Brain pericyte (primary cell): Measurements from ENCODE around the gene MAPK10.

ENCODE experiments used
- DNase-seq: peaks from one replicate; pipeline ENCODE4 v3.0.0-alpha.2; 2012; ENCODE audit warnings: low read depth, low spot score

Gene MAPK10

DNA sequence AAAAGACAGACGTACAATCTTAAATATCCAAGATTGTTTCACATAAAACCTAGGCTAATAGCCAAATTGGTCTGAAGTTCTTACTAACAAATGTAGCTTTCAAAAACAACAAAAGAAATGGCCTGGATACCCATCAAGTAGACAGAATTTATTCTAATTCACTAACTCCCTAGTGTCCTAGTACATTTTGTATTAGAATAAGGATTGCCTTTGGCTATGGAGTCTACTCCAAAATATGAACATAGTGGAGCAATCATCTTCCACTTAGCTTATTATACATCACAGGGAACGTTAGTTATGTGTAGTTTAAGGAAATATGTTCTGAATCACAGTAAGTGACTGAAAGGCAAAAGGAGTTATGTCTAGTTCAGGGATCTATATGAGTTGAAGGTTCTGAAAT lies 81.7 kb downstream of the MAPK10 start:
- DNase-seq, result no peak

DNA sequence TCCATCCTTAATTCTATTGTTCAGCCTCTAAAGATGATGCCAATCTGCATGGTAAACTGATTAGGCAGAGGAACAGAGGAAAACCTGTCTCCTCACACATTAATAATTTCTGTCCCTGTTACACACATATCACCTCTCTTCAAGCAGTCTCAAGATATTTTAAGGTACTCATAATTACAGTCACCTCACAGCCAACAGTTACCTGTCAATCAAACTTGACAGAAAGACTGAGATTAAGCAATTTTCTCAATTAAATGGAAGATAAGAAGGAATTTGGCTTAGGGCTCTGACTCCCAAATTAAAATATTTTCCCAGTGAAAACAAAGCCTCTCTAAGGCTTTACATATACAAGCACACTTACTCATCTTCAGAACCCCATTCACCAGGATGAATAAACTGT lies 85.2 kb downstream of the MAPK10 start:
- no peak for DNase-seq

DNA sequence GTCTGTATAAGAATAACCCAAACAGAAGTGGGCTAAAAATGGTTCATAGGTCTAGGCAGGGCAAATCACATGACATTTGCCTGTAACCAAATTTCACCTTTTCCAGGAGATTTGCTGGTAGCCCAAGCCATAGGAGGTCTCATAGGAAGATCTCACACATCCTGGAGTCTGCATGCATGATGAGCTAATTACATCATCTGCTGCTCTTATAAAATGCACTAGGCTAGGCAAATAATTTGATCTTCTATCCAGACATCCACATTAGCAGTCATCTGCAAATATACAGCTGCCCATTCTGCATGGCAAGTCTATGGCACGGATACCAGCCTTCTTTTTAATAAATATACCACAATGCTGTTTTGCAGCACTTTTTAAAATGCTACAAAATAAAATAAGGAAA lies 87.2 kb downstream of the MAPK10 start:
- DNase-seq, result no peak

DNA sequence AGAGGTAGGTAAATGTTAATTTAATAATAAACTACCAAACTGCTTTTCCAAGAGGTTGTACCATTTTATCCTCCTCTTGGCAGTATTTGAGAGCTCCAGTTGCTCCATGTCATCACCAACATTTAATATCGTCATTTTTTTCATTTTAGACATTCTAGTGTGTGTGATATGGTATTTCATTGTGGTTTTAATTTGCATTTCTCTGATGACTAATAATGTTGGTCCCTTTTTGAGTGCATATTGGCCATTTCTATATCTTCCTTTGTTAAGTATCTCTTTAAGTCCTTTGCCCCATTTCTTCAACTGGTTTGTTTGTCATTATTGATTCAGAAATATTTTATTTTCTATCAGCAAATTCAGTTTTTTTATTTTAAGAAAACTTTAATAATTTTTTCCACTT lies 88.8 kb downstream of the MAPK10 start:
- DNase-seq, result no peak

DNA sequence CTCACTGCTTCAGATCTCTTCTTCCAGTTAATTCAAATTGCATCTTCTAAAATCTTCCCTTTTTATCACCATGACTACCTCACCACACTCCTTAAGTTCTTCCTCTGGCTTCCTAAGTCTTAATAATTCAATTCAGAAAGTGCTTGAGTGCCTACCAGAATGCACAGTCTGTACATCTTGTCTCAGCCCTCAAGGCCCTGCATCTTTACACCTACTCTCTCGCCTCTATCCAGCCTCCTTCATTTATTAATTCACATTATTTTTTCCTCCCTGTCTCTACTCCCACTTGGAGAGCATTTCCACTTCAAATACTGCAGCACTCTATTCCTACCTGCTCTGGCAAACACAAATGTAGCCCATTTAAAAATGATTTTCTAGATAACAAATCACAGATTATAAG lies 90.5 kb downstream of the MAPK10 start:
- DNase-seq, result no peak

DNA sequence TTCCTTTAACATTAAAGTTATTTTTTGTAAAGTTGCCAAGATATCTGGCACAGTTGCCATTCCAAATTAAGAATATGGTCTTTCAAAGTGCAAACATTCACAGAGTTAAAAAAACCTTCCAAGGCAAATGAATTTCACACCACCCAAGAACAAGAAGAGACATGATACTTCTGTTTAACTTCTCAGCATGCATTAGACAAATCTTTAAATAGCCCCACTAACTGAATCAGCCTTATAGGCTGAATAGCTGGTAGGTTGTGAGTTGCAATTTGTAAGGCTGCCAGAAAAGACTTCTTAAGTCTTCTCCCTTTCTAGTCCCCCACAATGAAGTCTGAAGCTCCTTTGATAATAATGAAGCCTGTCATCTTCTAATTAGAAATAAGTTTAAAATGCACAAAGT lies 95.6 kb downstream of the MAPK10 start:
- DNase-seq, result no peak

DNA sequence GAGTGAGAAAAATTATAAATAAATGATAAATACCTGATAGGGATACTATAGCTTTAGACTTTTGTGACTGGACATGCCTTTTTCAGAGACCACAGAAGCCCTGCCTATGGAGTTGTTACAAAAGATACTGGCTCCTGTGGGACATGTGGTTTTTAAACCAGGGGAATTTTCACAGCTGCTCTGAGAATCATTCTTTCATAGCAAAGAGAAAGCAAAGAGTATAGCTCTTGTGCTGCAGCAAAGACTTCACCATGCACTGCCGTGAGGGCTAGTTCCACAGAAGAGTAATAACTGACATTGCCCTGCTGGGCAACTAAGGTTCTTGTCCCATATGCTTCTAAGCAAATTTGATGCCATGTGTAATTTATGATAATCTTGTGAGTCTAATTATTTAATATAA lies 98.2 kb downstream of the MAPK10 start:
- DNase-seq, result no peak

DNA sequence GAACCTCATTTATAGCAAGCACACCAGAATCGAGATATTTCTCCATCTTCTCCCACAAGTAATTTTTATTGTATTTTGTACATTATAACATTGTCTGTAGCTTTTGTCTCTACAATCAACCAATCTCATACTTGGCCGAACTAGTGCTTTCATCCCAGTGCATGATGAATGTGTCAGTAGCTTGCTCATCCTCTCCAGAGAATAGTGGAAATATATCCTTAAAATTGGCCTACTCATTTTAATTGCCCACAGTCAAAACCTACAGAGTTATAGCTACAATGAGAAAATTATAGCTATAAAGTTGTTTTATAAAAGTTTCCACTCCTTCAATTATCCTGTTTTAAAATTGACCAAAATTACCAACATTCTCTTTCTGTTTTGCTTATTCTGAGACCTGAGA lies 103.8 kb downstream of the MAPK10 start:
- no peak for DNase-seq

DNA sequence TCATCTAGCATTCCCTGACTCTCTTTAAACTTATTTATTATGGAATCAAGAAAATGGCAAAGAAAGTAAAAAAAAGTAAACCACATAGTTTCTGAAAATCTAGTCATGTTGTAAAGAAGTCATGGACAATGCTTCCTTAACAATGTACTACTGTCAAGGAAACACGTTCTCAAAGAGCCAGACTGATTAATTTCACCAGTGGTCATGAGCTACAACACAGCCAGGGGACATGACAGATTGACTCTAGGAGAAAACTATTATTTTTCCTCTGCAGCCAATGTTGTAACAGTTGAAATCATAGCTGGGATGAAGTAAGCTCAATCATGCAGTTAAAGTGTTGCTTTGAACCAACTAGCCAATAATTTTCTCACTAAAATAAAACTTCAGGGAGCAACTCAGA lies 109.2 kb downstream of the MAPK10 start:
- no peak for DNase-seq

DNA sequence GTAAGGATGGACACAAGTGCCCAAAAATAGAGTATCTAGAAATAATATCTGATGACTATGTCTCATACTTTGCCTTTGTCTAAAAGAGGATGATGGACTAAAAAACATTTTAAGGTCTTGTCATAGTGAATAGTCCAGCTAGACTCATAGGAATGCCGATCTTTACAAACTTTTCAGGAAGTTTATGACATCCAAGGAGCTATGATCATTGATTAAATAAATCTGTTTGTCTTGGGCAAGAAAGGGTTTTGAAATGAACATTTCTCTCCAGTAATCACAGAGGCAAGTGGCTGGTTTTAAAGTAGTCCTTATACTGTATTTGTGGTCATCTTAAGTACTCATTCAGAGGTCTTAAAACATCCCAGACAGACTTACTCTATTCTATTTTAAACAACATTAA lies 109.8 kb downstream of the MAPK10 start:
- DNase-seq, result no peak

DNA sequence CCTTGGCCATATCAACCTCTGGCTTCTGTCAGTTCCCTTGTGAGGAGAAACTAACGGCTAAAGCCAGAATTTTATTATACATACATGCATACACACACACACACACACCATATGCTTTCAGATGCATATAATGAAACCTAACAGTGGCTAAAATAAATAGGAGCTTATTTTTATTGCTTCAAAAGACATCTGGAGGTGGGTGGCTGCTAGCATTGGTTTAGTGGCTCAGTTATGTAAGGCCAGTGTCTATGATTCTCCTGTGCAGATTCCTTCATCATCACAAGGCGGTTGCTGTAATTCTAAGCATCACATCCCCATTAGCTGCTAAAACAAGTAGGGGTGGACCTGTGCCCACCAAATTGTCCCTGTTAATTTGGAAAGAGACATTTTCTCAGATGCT lies 110.8 kb downstream of the MAPK10 start:
- DNase-seq, result no peak

DNA sequence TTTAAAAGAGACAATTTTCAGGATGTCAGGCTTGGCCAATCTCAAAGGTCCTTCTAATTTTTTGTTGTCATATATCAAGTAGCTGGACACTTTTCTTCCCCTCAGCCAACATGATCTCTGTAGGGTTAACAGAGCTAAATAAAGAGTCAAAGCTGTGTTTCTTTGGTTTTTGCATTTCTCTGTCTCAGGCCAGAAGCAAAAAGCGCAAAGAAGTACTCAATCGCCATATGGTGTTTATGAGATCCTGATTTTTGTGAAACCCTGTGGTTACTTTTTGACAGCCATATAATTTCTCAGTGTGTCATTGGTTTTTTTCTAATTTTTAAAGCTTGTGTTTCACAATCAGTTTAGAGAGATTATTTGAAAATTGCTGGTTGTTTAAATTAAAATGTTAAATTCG lies 111.9 kb downstream of the MAPK10 start:
- no peak for DNase-seq

DNA sequence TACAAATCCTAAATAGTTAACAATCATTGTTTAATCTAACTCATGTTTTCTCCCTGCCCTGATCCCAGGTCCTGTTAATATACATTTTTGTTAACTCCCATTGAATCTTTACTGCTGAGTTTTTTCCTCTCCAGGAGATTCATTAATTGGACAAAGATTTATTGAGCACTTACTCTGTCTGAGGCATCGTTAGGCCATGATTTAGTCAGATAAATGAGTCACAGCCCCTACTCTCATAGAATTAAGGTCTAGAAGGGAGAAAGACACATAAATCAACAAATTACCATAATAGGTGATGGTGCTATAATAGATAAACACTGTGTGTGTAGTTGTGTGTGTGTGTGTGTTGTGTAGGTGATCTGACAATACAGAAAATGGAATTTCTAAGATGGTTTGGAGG lies 112.5 kb downstream of the MAPK10 start:
- no peak for DNase-seq

DNA sequence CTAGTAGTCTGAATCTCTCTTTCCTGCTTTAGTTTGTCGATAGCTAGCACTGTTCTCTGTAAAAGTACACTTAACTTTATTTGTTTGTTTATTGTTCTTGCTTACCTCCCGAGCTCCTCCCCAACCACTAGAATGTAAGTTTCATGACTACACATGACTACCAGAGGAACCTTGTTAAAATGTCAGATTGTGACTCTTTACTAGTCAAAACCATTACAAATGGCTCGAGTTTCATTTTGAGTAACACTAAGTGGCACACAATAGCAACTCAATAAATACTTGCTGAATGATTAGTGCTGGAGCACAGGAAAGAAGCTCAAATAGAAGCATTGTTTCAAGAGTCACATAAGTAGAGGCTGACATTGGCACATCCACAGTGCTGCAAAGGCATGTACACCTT lies 116.1 kb downstream of the MAPK10 start:
- DNase-seq, result no peak

DNA sequence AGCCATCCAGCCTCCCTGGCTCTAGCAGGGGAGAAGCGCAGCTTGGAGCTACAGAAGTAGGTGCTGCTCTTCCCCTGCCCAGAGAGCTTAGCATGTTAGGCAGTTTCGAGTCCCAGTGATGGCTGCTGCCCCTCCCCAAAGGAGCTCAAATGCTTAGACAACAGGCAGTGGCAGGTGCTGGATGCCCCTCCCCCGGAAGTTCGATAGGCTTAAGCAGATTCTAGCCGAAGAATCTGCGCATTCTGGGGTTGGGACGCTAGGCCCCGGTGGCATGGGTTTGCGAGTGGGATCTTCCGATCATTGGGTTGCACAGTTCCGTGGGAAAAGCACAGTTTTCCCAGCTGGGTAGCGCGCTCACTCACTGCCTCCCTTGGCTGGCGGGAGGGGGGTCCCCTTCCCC lies 117.2 kb downstream of the MAPK10 start:
- no peak for DNase-seq

DNA sequence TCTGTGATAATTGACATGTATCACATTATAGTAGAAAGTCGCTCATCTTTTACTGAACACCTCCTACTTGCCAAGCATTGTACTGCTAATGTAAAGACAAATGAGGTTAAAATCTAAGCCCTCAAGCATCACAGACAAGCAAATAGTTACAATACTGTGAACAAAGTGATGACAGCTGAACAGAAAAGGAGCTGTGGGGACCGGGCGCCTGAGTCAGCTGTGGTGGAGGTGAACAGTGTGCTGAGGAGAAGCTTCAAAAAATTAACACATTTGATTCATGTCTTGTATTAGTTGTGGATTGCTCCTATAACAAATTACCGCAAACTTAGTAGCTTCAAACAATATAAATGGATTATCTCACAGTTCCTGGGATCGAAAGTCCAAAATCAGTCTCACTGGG lies 124.3 kb downstream of the MAPK10 start:
- no peak for DNase-seq

DNA sequence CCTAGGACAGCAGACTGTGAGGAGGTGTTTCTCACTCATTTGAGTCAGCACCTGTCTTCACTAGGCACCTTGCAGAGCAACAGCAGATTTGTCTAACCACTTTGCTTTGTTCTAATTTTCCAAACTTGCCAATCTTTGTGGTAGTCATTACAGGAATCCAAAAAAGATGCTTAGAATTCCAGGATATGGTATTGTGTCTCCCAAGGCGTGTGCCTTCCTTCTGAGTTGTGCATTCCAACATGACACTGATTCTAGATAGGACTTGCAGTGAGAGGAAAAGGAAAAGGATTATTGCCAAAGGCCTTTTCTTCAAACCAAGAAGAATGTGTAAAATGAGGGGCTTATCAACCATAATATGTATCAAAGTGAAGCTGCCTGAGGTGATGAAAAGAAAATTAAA lies 126.2 kb downstream of the MAPK10 start:
- DNase-seq, result no peak

DNA sequence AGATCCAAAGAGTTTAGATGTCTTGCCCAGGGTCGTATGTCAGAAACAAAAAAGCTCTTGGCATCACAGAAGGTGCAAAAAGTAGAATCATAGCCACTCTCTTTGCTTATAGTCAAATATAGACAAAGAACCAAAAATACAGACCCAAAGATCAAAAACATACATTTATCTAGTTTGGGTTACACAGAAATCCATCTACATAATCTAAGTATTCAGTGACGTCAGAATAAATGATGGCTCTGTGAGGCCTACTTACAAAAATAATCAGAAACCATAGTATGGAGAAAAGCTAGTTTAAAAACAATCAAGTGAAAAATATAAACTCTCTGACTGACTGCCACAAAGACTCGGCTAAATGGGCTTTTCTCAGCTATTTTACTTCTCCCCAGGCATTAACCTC lies 126.8 kb downstream of the MAPK10 start:
- no peak for DNase-seq

DNA sequence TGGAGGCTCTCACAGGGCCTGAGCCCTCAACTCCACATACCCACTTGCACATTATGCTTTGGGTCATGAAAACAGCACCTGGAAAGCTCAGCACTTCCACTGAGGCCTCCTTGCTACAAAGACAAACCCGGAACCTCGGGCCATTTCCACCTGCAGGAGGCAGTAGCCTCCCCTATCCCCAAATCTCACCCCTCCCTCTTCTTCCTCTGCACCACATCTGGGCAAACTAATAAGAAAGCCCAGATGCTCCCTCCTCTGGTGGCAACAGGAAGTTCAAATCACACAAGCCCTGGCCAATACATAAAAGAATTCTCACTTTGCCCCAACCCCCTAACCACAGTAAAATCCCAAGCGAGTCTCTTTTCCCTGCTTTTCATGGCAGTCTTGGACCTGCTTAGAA lies 136.4 kb downstream of the MAPK10 start:
- no peak for DNase-seq

DNA sequence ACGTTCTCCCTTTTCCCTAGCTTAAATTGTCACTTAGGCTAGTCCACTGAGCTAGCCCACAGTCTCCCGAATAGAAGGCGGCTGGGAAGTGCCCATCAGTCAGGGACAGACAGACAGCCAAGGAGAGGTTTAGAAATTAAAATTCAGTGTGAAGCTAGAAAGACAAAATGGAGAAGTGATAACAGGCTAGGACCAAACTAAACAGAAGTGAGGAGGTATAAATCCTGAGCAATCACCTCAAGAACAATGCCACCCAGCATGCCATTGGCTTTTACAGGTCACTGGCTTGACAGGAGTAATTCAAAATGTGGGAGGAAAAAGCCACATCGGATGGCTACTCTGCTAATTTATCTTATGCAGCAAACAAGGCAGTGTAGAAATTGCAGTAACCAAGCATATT lies 138.9 kb downstream of the MAPK10 start:
- no peak for DNase-seq

DNA sequence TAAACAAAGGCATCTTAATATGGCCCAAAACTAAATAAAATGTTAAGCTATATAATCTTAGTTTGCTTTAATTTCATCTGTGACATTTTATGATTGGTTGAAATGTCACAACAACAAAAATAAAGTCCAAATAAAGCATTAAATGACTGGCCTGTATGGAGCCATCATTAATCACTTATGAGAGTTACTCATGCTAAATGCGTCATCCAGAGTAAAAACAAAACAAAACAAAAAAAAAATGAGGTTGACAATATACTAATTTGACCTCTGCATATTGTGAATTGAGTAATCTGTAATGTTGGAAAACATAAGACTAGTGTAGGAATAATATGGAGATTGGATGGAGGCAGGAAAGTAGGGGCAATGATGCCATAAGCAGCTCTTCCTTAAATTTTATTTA lies 139.7 kb downstream of the MAPK10 start:
- peak; percentile 27 for DNase-seq

DNA sequence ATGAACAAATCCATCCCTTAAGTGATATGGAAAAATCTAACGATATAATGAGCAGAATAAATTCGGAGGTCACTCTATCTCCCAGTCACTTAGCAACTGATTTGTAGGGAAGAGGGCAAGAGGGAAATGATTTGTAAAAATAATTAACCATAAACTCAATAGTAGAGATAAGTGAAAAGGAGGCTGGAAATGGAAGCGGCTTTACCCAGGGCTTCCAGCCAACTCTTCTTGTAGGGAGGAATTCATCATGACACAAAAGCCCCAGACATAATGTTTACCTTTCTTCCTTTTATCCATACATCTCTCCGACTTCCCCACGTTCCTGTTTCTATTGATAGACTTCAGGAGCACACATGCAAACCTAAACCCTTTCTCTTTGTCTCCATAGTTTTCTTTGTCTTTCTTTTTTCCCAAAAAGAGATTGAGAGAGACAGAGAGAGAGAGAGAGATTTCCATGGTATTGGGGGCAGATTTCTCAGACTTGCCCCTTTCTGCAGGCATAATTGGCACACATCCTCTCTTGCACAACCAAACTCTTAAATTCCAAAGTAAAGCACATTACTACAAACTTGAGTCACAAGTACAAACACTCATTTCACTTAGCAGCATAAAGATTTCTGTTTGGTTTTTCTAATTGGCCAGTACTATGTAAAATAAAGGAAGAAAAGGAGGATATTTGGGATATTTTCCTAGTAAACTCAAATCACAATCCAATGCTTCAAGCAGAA lies 140.9 kb downstream of the MAPK10 start:
- DNase-seq, result no peak

DNA sequence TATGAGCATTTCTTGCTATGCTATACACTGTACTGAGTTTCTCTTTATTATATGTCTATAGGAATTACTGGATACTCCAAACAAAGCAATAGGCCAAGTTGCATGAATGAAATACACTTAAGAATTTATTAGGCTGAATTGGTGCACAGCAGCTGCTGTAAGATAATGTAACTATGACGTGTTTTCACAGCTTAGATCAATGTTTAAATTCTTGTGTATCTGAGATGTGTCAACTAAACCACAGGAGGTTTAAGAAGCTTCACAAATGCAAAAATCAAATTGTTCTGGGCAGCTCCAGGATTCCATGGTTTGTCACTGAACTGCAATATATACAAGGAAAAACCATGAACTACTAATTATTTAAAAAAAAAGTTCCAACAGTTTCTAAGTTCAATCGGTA lies 156.7 kb downstream of the MAPK10 start:
- no peak for DNase-seq

DNA sequence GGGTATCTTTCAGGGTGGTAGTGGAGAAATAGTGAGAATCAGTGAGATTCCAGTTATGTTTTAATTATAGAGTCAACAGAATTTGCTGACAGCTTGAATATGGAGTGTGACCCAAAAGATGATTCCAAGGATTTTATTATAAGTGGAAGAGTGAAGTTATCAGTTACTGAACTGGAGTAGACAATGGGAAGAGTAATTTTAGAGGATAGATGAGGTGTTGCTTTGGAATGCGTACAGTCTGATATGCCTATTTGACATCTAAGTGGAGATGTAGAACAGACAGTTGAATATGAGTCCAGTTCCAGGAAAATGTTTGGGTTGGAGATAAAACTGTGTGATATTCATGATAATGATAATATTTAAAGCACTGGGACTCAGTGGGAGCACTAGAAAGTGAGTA lies 174.2 kb downstream of the MAPK10 start:
- no peak for DNase-seq
